H1 (cell line): ENCODE measurements around the gene CCDC91. TPM values are rescaled to one million over a fixed set of nuclear protein-coding genes. Genes with fewer than 3 reads are reported as not detected.

Experiments
- CHD7 ChIP-seq: fragments of 300-600 bp; sonication (generic); IDR thresholded peaks from 2 replicates; pipeline ENCODE4 v1.7.1; 2012; ENCODE audit warnings: low read length, moderate library complexity, mild to moderate bottlenecking, inconsistent platforms; ENCODE audit not compliant: insufficient replicate concordance
- FOSL1 ChIP-seq: IDR thresholded peaks from 2 replicates; pipeline ENCODE4 v1.6.1; 2011; ENCODE audit warnings: mild to moderate bottlenecking, low read depth, low read length, moderate library complexity; ENCODE audit not compliant: insufficient read depth
- GTF2F1 ChIP-seq: IDR thresholded peaks from 2 replicates; pipeline ENCODE4 v1.6.1; 2012; ENCODE audit warnings: low read depth, low read length, improper control_type of control experiment, borderline replicate concordance
- KDM5A ChIP-seq: fragments of 200-600 bp; IDR thresholded peaks from 2 replicates; pipeline ENCODE4 v1.7.1; 2012; ENCODE audit warnings: mild to moderate bottlenecking, low read length, inconsistent platforms, mixed read lengths
- POLR2A ChIP-seq, 2 experiments: IDR thresholded peaks; 1 replicate in 1 of 2; 2 replicates in 1 of 2; pipeline ENCODE4 v1.6.1; 2011; ENCODE audit warnings: low read depth in 2 of 2, low read length in 2 of 2, mild to moderate bottlenecking in 2 of 2; ENCODE audit errors: control extremely low read depth in 1 of 2
- USF2 ChIP-seq: IDR thresholded peaks from 2 replicates; pipeline ENCODE4 v1.6.1; 2011; ENCODE audit warnings: low read length, improper control_type of control experiment
- polyA plus RNA-seq, 7 experiments: library from polyadenylated mRNA; depleted of rRNA in 3 of 7; stranded (reverse) in 5 of 7; unstranded in 2 of 7; fragments of >200 nt in 5 of 7; fragments of 200-250 nt in 2 of 7; gene quantifications; 1 replicate in 5 of 7; 2 replicates in 1 of 7; 4 replicates in 1 of 7; pipeline versions ENCODE4 v1.2.1 to v1.2.3, GENCODE V29; 2011 to 2013; ENCODE audit warnings: missing spikeins in 2 of 7, mixed read lengths in 2 of 7
- total RNA-seq: library from RNA; stranded (reverse); fragmentation: NEBNext Ultra II Directional; extraction: Animal tissue kit (Norgen Biotek cat#: 25700); gene quantifications from 2 replicates; pipeline ENCODE4 v1.2.1, GENCODE V29; 2021

The CCDC91 gene
- total and polyA plus RNA-seq, 2 of the 8 experiments (the other 6 are each of a cell fraction or from before 2014, with no cell fraction given), result 8.6 to 23.1 TPM

- TF ChIP-seq CHD7 (no peak), KDM5A (no peak), POLR2A (IDR thresholded peaks at IDR 0.05; ENCODE audit: control extremely low read depth in 1 of 2, low read depth in 2 of 2, low read length in 2 of 2) (no peak), GTF2F1 (no peak), USF2 (no peak), FOSL1 (no peak)
Observed at GRCh38 chr12:28212182-28212581, 21.9 kb downstream of the CCDC91 start (continued).
